NCI-H1694 treated with DMSO at 0.1 percent for 48 hours (cell line): Measurements from ENCODE around the gene STEAP3.

Experiments used
- DNase-seq: peaks from one replicate; lab custom pipeline; 2025; lab: John Stamatoyannopoulos, UW

Gene STEAP3

GRCh38 chr2:119198240-119198840 lies 25.3 kb upstream of the STEAP3 start:
- DNase-seq = no peak

- no peak for DNase-seq
Measured at GRCh38 chr2:119201815-119202214, 21.8 kb upstream of the STEAP3 start.

GRCh38 chr2:119202610-119203310 lies 20.9 kb upstream of the STEAP3 start:
- no peak for DNase-seq

- DNase-seq = no peak
Measured at GRCh38 chr2:119204525-119204924, 19.1 kb upstream of the STEAP3 start.

- DNase-seq = no peak
Measured at GRCh38 chr2:119205001-119205706, 18.5 kb upstream of the STEAP3 start.

- no peak for DNase-seq
Measured at GRCh38 chr2:119206201-119206600, 17.4 kb upstream of the STEAP3 start.

GRCh38 chr2:119207447-119207846 lies 16.2 kb upstream of the STEAP3 start:
- no peak for DNase-seq

- DNase-seq = no peak
Measured at GRCh38 chr2:119208791-119209203, 14.8 kb upstream of the STEAP3 start.

- DNase-seq = no peak
Measured at GRCh38 chr2:119212139-119212800, 11.4 kb upstream of the STEAP3 start.

- no peak for DNase-seq
Measured at GRCh38 chr2:119214453-119215037, 9.1 kb upstream of the STEAP3 start.

GRCh38 chr2:119216994-119217393 lies 6.6 kb upstream of the STEAP3 start:
- DNase-seq = no peak

- peak; percentile 91 for DNase-seq
Measured at GRCh38 chr2:119218478-119219064, 5.1 kb upstream of the STEAP3 start.

GRCh38 chr2:119219873-119220272 lies 3.8 kb upstream of the STEAP3 start:
- no peak for DNase-seq

- DNase-seq = no peak
Measured at GRCh38 chr2:119220720-119221301, 2.8 kb upstream of the STEAP3 start.

- no peak for DNase-seq
Measured at GRCh38 chr2:119221609-119222008, 2.0 kb upstream of the STEAP3 start.

GRCh38 chr2:119222213-119222612 lies 1.4 kb upstream of the STEAP3 start:
- DNase-seq = no peak

GRCh38 chr2:119222863-119223520 lies 642 bp upstream of the STEAP3 start:
- DNase-seq = no peak

- DNase-seq = no peak
Measured at GRCh38 chr2:119224391-119225104, 914 bp downstream of the STEAP3 start.

- no peak for DNase-seq
Measured at GRCh38 chr2:119225105-119225865, 1.7 kb downstream of the STEAP3 start.

GRCh38 chr2:119225926-119226325 lies 2.3 kb downstream of the STEAP3 start:
- no peak for DNase-seq
